Gastroesophageal sphincter (tissue), 3 donors: Measurements from ENCODE around the gene JMJD8.

Experiments used
- EP300 ChIP-seq: sonication (generic); formaldehyde crosslinking; IDR thresholded peaks from one replicate; pipeline ENCODE4 v1.6.1; 2017; ENCODE audit warnings: antibody characterized with exemption, mild to moderate bottlenecking
- POLR2A ChIP-seq, 2 donors: fragments of 450-650 bp; IDR thresholded peaks; one replicate each; pipeline ENCODE4 v1.6.1; 2017; ENCODE audit warnings: antibody characterized with exemption in 2 of 2, mild to moderate bottlenecking in 2 of 2, moderate library complexity in 1 of 2
- POLR2AphosphoS5 ChIP-seq: sonication (generic); formaldehyde crosslinking; IDR thresholded peaks from one replicate; pipeline ENCODE4 v1.6.1; 2017; ENCODE audit warnings: antibody characterized with exemption
- TF ChIP-seq, protein P1 (sequence below), 4 experiments: fragments of 200-600 bp in 2 of 4; fragments of 450-650 bp in 2 of 4; sonication (generic) in 1 of 4; IDR thresholded peaks; one replicate each; pipeline ENCODE4 v1.5.1; 2017 to 2019; ENCODE audit warnings: antibody characterized with exemption in 4 of 4, mild to moderate bottlenecking in 2 of 4, moderate library complexity in 2 of 4

DNA sequence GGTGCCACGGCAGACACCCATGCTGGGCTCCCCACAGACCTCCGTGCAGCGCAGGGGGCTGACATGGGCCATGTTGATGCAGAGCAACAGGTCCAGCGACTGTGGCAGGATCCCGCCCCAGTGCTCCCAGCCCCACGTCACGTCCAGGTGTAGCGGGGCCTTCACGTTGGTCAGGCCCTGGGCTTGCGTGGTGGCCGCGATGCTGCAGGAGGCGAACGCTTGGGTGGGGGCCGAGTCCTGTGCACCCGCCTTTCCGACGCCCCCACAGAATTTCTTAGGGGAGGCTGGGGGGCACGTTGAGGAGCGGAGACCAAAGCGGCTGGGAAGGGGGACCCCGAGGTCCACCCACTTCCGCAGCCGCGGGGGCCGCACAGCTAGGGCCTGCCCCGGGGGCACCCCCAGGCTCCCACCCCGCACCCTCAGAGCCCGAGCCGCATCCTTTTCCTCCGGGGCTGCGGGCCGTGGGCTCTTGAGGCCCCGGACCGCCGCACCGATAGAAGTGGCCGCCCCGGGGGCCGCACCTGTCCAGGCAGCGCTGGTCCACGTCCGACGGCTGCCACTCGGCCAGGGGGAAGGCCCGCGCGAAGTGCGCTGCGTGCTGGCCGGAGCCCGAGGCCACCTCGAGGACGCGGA, 48.4 kb downstream of the JMJD8 start:
- TF ChIP-seq, protein P1, sequence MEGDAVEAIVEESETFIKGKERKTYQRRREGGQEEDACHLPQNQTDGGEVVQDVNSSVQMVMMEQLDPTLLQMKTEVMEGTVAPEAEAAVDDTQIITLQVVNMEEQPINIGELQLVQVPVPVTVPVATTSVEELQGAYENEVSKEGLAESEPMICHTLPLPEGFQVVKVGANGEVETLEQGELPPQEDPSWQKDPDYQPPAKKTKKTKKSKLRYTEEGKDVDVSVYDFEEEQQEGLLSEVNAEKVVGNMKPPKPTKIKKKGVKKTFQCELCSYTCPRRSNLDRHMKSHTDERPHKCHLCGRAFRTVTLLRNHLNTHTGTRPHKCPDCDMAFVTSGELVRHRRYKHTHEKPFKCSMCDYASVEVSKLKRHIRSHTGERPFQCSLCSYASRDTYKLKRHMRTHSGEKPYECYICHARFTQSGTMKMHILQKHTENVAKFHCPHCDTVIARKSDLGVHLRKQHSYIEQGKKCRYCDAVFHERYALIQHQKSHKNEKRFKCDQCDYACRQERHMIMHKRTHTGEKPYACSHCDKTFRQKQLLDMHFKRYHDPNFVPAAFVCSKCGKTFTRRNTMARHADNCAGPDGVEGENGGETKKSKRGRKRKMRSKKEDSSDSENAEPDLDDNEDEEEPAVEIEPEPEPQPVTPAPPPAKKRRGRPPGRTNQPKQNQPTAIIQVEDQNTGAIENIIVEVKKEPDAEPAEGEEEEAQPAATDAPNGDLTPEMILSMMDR (IDR thresholded peaks at IDR 0.05), result peak in 1 of 4 experiments; percentile 21
- TF ChIP-seq EP300, result no peak
- TF ChIP-seq POLR2A (IDR thresholded peaks at IDR 0.05), result no peak
- TF ChIP-seq POLR2AphosphoS5, result no peak
